ENCODE measurements around the gene ACSF3.

The ACSF3 gene

GRCh38 chr16:89112377-89113151, 18.9 kb downstream of the ACSF3 start:
- no peak overlapping the region for H3K4me3 ChIP-seq (ENCODE audit: low read depth, low read length)
- TF ChIP-seq, protein P1, sequence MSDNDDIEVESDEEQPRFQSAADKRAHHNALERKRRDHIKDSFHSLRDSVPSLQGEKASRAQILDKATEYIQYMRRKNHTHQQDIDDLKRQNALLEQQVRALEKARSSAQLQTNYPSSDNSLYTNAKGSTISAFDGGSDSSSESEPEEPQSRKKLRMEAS (IDR thresholded peaks at IDR 0.05; ENCODE audit: low read depth, low read length), result no peak
- TF ChIP-seq, protein P2, sequence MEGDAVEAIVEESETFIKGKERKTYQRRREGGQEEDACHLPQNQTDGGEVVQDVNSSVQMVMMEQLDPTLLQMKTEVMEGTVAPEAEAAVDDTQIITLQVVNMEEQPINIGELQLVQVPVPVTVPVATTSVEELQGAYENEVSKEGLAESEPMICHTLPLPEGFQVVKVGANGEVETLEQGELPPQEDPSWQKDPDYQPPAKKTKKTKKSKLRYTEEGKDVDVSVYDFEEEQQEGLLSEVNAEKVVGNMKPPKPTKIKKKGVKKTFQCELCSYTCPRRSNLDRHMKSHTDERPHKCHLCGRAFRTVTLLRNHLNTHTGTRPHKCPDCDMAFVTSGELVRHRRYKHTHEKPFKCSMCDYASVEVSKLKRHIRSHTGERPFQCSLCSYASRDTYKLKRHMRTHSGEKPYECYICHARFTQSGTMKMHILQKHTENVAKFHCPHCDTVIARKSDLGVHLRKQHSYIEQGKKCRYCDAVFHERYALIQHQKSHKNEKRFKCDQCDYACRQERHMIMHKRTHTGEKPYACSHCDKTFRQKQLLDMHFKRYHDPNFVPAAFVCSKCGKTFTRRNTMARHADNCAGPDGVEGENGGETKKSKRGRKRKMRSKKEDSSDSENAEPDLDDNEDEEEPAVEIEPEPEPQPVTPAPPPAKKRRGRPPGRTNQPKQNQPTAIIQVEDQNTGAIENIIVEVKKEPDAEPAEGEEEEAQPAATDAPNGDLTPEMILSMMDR (IDR thresholded peaks at IDR 0.05; ENCODE audit: low read depth, low read length), result no peak
- TF ChIP-seq POLR2A (IDR thresholded peaks at IDR 0.05; ENCODE audit: extremely low read depth, insufficient read length) (no peak), MYC (IDR thresholded peaks at IDR 0.05; ENCODE audit: low read depth, low read length) (no peak)
- DNase-seq (ENCODE audit: low read depth), result no peak

DNA sequence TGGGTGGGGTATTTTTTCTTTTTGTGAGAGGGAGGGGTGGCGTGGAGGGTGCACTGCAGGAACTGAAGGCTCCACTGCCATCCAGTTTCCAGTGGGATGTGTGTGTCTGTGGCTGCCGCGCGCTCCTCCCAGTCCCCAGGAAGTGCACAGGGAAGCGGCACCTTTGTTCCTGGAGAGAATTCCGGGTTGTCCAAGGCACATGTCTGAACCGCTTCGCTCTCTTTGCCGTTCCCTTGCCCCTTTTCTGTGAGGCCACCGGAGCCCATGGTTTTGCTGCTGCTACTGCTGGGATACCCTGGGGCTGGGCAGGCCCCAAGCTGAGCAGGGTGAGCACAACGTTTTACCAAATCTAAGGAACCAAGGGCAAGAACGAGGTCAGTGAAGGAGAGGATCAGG, 19.5 kb downstream of the ACSF3 start:
- no peak for DNase-seq (ENCODE audit: low read depth)
- TF ChIP-seq MYC (IDR thresholded peaks at IDR 0.05; ENCODE audit: low read depth, low read length) (no peak), POLR2A (IDR thresholded peaks at IDR 0.05; ENCODE audit: extremely low read depth, insufficient read length) (no peak)
- TF ChIP-seq, protein P2 (IDR thresholded peaks at IDR 0.05; ENCODE audit: low read depth, low read length), result no peak
- TF ChIP-seq, protein P1 (IDR thresholded peaks at IDR 0.05; ENCODE audit: low read depth, low read length), result no peak
- no peak overlapping the region for H3K4me3 ChIP-seq (ENCODE audit: low read depth, low read length)

- TF ChIP-seq, protein P1 (IDR thresholded peaks at IDR 0.05; ENCODE audit: low read depth, low read length), result no peak
- TF ChIP-seq POLR2A (IDR thresholded peaks at IDR 0.05; ENCODE audit: extremely low read depth, insufficient read length), result no peak
- no peak for TF ChIP-seq MYC (IDR thresholded peaks at IDR 0.05; ENCODE audit: low read depth, low read length)
- TF ChIP-seq, protein P2 (IDR thresholded peaks at IDR 0.05; ENCODE audit: low read depth, low read length), result no peak
- no peak overlapping the region for H3K4me3 ChIP-seq (ENCODE audit: low read depth, low read length)
These were observed 20.0 kb downstream of the ACSF3 start for GRCh38 chr16:89113661-89114060.

GRCh38 chr16:89114159-89114981, 20.7 kb downstream of the ACSF3 start:
- peak; percentile 27 for DNase-seq (ENCODE audit: low read depth)
- TF ChIP-seq MYC (IDR thresholded peaks at IDR 0.05; ENCODE audit: low read depth, low read length), result no peak
- TF ChIP-seq, protein P1 (IDR thresholded peaks at IDR 0.05; ENCODE audit: low read depth, low read length), result no peak
- TF ChIP-seq, protein P2 (IDR thresholded peaks at IDR 0.05; ENCODE audit: low read depth, low read length), result no peak
- no peak for TF ChIP-seq POLR2A (IDR thresholded peaks at IDR 0.05; ENCODE audit: extremely low read depth, insufficient read length)
- peak overlapping the region; percentile 42 for H3K4me3 ChIP-seq (ENCODE audit: low read depth, low read length)

More at GRCh38 chr16:89113661-89114060, 20.0 kb downstream of the ACSF3 start:
- no peak for DNase-seq (ENCODE audit: low read depth)

DNA sequence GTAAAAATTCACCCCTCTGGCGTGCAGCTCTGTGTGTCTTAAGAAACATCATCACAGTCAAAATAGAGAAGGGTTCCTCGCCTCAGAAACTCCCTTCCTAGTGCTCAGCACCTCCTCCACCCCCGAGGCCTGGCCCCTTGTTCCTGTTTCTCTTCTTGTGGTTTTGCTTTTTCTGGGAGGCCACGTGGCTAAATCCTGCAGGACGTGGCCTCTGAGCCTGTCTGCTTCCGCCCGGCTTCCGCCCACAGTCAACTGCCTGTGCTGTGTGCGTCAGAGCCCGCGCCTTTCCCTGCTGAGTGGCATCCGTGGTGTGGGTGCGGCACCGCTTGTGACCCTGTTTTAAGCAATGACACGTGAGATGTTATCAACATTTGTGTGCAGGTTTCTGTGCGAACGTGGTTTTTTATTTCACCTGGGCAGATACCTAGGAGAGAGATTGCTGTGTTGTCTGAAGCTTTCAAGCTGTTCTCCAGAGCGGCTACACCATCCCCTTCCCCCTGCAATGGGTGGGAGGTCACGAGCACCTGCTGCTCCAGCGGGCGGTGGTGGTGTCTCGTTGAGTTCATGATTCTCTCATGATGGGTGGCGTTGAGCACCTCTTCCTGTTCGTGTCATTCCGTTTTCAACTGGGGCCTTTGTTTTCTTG, 21.7 kb downstream of the ACSF3 start:
- H3K4me3 ChIP-seq (ENCODE audit: low read depth, low read length), result peak overlapping the region; percentile 55
- DNase-seq (ENCODE audit: low read depth), result peak; percentile 98
- TF ChIP-seq, protein P2 (IDR thresholded peaks at IDR 0.05; ENCODE audit: low read depth, low read length), result no peak
- TF ChIP-seq MYC (IDR thresholded peaks at IDR 0.05; ENCODE audit: low read depth, low read length) (peak; percentile 99), POLR2A (IDR thresholded peaks at IDR 0.05; ENCODE audit: extremely low read depth, insufficient read length) (peak; percentile 21)
- TF ChIP-seq, protein P1 (IDR thresholded peaks at IDR 0.05; ENCODE audit: low read depth, low read length), result peak; percentile 99
